ENCODE measurements around the gene NFU1. TPM values are rescaled to one million over a fixed set of nuclear protein-coding genes. Genes with fewer than 3 reads are reported as not detected.
A peak's percentile ranks its signal among the peaks of the same experiment; 100 is the strongest.

NFU1 gene
- total and polyA plus RNA-seq, 2 of the 13 experiments (the other 11 are each of a cell fraction or from before 2014, with no cell fraction given): 39.1 to 84.0 TPM

- intact Hi-C loops (cut with micrococcal nuclease; ENCODE audit: unreplicated experiment) (no loop called here), in situ Hi-C loops (cut with HindIII; ENCODE audit: extremely low pct_ligation_motif_present, low pct_unique_long_range_greater_than_20kb) (no loop called here)
- no TSS peak for BruUV-seq (replicated peaks)
- TF ChIP-seq MAFK (conservative IDR thresholded peaks at IDR 0.05 in 1 of 2, IDR thresholded peaks at IDR 0.05 in 1 of 2; ENCODE audit: low read length in 2 of 2) (peak in 1 of 2 experiments; percentile 23; a peak in 1 of 4 replicates), TBP (CRISPR knock-in tag; IDR thresholded peaks at IDR 0.05) (no peak)
- ATAC-seq (no peak), DNase-seq (ENCODE audit: low spot score) (no peak), FAIRE-seq (no peak)
- ChIA-PET CTCF (ENCODE audit: low intra/inter-chr PET ratio, low total read pairs) (no interaction called here), POLR2A (interaction anchor here (1.6 kb wide), 1 partner anchor 26 kb away, joined by 5 read pairs; the partner anchor contains the start of gene NFU1)
- Histone ChIP-seq H3K79me2 (ENCODE audit: insufficient read depth, low read length) (no peaks in the 10 kb centered on the region), H3K4me2 (ENCODE audit: low read depth, low read length) (no peak overlapping the region), H3K9me3 (ENCODE audit: low read length) (no peaks in the 10 kb centered on the region), H3K27me3 (ENCODE audit: control insufficient read depth in 1 of 2, insufficient read depth in 2 of 2, low read length in 2 of 2) (no peaks in the 10 kb centered on the region), H4K20me1 (ENCODE audit: insufficient read depth, low read length) (no peaks in the 10 kb centered on the region), H3K9ac (ENCODE audit: insufficient read depth, low read depth, low read length) (no peak overlapping the region), H3K4me3 (replicated peaks in 1 of 3; ENCODE audit: insufficient read depth in 1 of 3, low read depth in 2 of 3, low read length in 3 of 3) (no peak overlapping the region), H2AFZ (ENCODE audit: low read length) (no peak overlapping the region), H3K27ac (ENCODE audit: extremely low read length, insufficient read depth, low read length) (no peak overlapping the region), H3K36me3 (replicated peaks in 1 of 2; ENCODE audit: control insufficient read depth in 1 of 2, insufficient read depth in 2 of 2, low read length in 2 of 2) (peaks cover 6 to 51% of the 10 kb centered on the region in 2 experiments; a peak in 4 of 5 replicates), H3K4me1 (ENCODE audit: insufficient read depth, low read length) (no peaks in the 10 kb centered on the region)
Measured at GRCh38 chr2:69411120-69411519, 26.1 kb downstream of the NFU1 start.

- BruUV-seq (replicated peaks): no TSS peak
- no peak overlapping the region for H2AFZ ChIP-seq (ENCODE audit: low read length)
- no peak overlapping the region for H3K4me2 ChIP-seq (ENCODE audit: low read depth, low read length)
- no peak overlapping the region for H3K27ac ChIP-seq (ENCODE audit: extremely low read length, insufficient read depth, low read length)
- in situ Hi-C loops (cut with HindIII; ENCODE audit: extremely low pct_ligation_motif_present, low pct_unique_long_range_greater_than_20kb) (no loop called here), intact Hi-C loops (cut with micrococcal nuclease; ENCODE audit: unreplicated experiment) (no loop called here)
- CTCF ChIA-PET (ENCODE audit: low intra/inter-chr PET ratio, low total read pairs): no interaction called here
- peaks cover 5 to 50% of the 10 kb centered on the region in 2 experiments; a peak in 4 of 5 replicates for H3K36me3 ChIP-seq (replicated peaks in 1 of 2; ENCODE audit: control insufficient read depth in 1 of 2, insufficient read depth in 2 of 2, low read length in 2 of 2)
- FAIRE-seq (no peak), DNase-seq (ENCODE audit: low spot score) (no peak), ATAC-seq (no peak)
- H3K9me3 ChIP-seq (ENCODE audit: low read length): no peaks in the 10 kb centered on the region
- H3K4me3 ChIP-seq (replicated peaks in 1 of 3; ENCODE audit: insufficient read depth in 1 of 3, low read depth in 2 of 3, low read length in 3 of 3): no peak overlapping the region
- no peaks in the 10 kb centered on the region for H3K4me1 ChIP-seq (ENCODE audit: insufficient read depth, low read length)
- H3K27me3 ChIP-seq (ENCODE audit: control insufficient read depth in 1 of 2, insufficient read depth in 2 of 2, low read length in 2 of 2): no peaks in the 10 kb centered on the region
- H3K9ac ChIP-seq (ENCODE audit: insufficient read depth, low read depth, low read length): no peak overlapping the region
- POLR2A ChIA-PET: no interaction called here
- H3K79me2 ChIP-seq (ENCODE audit: insufficient read depth, low read length): no peaks in the 10 kb centered on the region
- H4K20me1 ChIP-seq (ENCODE audit: insufficient read depth, low read length): no peaks in the 10 kb centered on the region
- TF ChIP-seq ZNF782 (CRISPR knock-in tag; IDR thresholded peaks at IDR 0.05; ENCODE audit: borderline replicate concordance) (no peak), MZF1 (CRISPR knock-in tag; IDR thresholded peaks at IDR 0.05; ENCODE audit: borderline replicate concordance) (no peak), ARHGAP35 (CRISPR knock-in tag; IDR thresholded peaks at IDR 0.05; ENCODE audit: borderline replicate concordance) (no peak), ATF6 (CRISPR knock-in tag; conservative IDR thresholded peaks at IDR 0.05) (no peak), RFX1 (IDR thresholded peaks at IDR 0.05) (no peak), HMG20B (CRISPR knock-in tag; conservative IDR thresholded peaks at IDR 0.05) (no peak), TIGD3 (CRISPR knock-in tag; IDR thresholded peaks at IDR 0.05; ENCODE audit: borderline replicate concordance) (no peak), ZNF556 (CRISPR knock-in tag; IDR thresholded peaks at IDR 0.05; ENCODE audit: borderline replicate concordance) (no peak), ZNF569 (CRISPR knock-in tag; IDR thresholded peaks at IDR 0.05; ENCODE audit: borderline replicate concordance) (no peak), ZNF674 (CRISPR knock-in tag; IDR thresholded peaks at IDR 0.05; ENCODE audit: low read depth) (no peak), ZNF281 (CRISPR knock-in tag; IDR thresholded peaks at IDR 0.05; ENCODE audit: borderline replicate concordance) (no peak)
Measured at GRCh38 chr2:69405306-69405705, 31.9 kb downstream of the NFU1 start.

All from HepG2 (cell line).